ENCODE results near the gene STAB2.

- TF ChIP-seq CTCF (IDR thresholded peaks at IDR 0.05) (no peak), POLR2A (IDR thresholded peaks at IDR 0.05) (no peak)
Observed at GRCh38 chr12:103590271-103590670, 3.2 kb downstream of the STAB2 start.

All from right lobe of liver (tissue), 4 donors.